Spleen (tissue), 11 donors: ENCODE data around the gene PPFIA2. TPM values are rescaled to one million over a fixed set of nuclear protein-coding genes. Genes with fewer than 3 reads are reported as not detected.

Experiments
- DNase-seq: peaks from one replicate; pipeline ENCODE4 v3.0.0-alpha.2; 2020
- H3K27ac ChIP-seq, 8 donors: fragments of 200-600 bp; sonication (generic) in 7 of 8; 1 replicate in 4 of 8; 2 replicates in 4 of 8; pipeline versions ENCODE4 v1.5.0 to v1.8.0; 2016 to 2021; ENCODE audit warnings: inconsistent platforms in 4 of 8, mild to moderate bottlenecking in 4 of 8, moderate library complexity in 1 of 8
- H3K27me3 ChIP-seq, 7 donors: fragments of 200-600 bp; sonication (generic) in 6 of 7; replicated peaks in 1 of 7; 1 replicate in 4 of 7; 2 replicates in 3 of 7; pipeline versions ENCODE4 v1.5.0 to v1.8.0; 2016 to 2021; ENCODE audit warnings: inconsistent platforms in 3 of 7, mild to moderate bottlenecking in 1 of 7
- H3K36me3 ChIP-seq, 6 donors: fragments of 200-600 bp; sonication (generic) in 5 of 6; 1 replicate in 4 of 6; 2 replicates in 2 of 6; pipeline versions ENCODE4 v1.5.0 to v1.8.0; 2016 to 2021; ENCODE audit warnings: inconsistent platforms in 2 of 6
- H3K4me1 ChIP-seq, 6 donors: fragments of 200-600 bp; sonication (generic) in 5 of 6; 1 replicate in 3 of 6; 2 replicates in 3 of 6; pipeline versions ENCODE4 v1.5.0 to v1.8.0; 2016 to 2021; ENCODE audit warnings: inconsistent platforms in 3 of 6
- H3K4me3 ChIP-seq, 8 donors: fragments of 200-600 bp; sonication (generic) in 7 of 8; 1 replicate in 4 of 8; 2 replicates in 4 of 8; pipeline versions ENCODE4 v1.5.0 to v1.8.0; 2016 to 2021; ENCODE audit warnings: inconsistent platforms in 4 of 8, mild to moderate bottlenecking in 4 of 8, moderate library complexity in 2 of 8
- H3K9me3 ChIP-seq, 8 donors: fragments of 200-600 bp; sonication (generic) in 7 of 8; 1 replicate in 4 of 8; 2 replicates in 4 of 8; pipeline versions ENCODE4 v1.5.0 to v1.8.0; 2016 to 2021; ENCODE audit warnings: inconsistent platforms in 4 of 8
- CTCF ChIP-seq, 11 experiments: fragments of 200-600 bp in 7 of 11; fragments of 450-650 bp in 4 of 11; sonication (generic) in 4 of 11; IDR thresholded peaks in 8 of 11; conservative IDR thresholded peaks in 3 of 11; 1 replicate in 7 of 11; 2 replicates in 4 of 11; pipeline versions ENCODE4 v1.4.0 to v1.8.0; 2016 to 2021; ENCODE audit warnings: antibody characterized with exemption in 11 of 11, inconsistent platforms in 4 of 11, mild to moderate bottlenecking in 1 of 11
- POLR2A ChIP-seq, 3 donors: fragments of 450-650 bp; IDR thresholded peaks; one replicate each; pipeline ENCODE4 v1.5.1; 2017; ENCODE audit warnings: antibody characterized with exemption in 3 of 3, mild to moderate bottlenecking in 1 of 3
- POLR2AphosphoS5 ChIP-seq, 3 donors: sonication (generic); formaldehyde crosslinking; IDR thresholded peaks; one replicate each; pipeline ENCODE4 v1.5.1; 2017; ENCODE audit warnings: antibody characterized with exemption in 3 of 3
- WGBS, 5 donors: extraction: QIAGEN DNeasy Blood & Tissue Kit in 3 of 5; methylation state at CpG; one replicate each; pipeline versions ENCODE4 v1.1.5 to v1.1.7; 2013 to 2018; 5-methylcytosine and 5-hydroxymethylcytosine counted together
- intact Hi-C: fragments of 100-400 bp; cut with DNase I; formaldehyde crosslinking; loops from one replicate; pipeline ENCODE4 v1.15.0; 2023; ENCODE audit warnings: low total_unique reads
- polyA plus RNA-seq, 3 donors: library from polyadenylated mRNA; stranded (reverse); fragments of 200-250 nt; gene quantifications; one replicate each; pipeline ENCODE4 v1.2.1, GENCODE V29; 2013
- total RNA-seq, 7 donors: library from RNA; depleted of rRNA in 3 of 7; stranded (reverse); fragments of >200 nt in 3 of 7; fragmentation: NEBNext Ultra II Directional in 4 of 7; extraction: Animal tissue kit (Norgen Biotek cat#: 25700) in 4 of 7; gene quantifications; one replicate each; pipeline versions ENCODE4 v1.1.0 to v1.2.1, GENCODE V29; 2016 to 2021
- donor health status: healthy with polysubstance abuse.
- donor health status: DM: no; HTN: no; CAD: no; lungs with moderate emphysema.
- donor health status: DM: no; HTN: no; CAD: no.
- donor health status: Bipolar disorder and iron deficiency.
- donor health status: healthy.
- donor health status: DM: no; HTN: no; CAD: no.
- donor health status: DM: yes; HTN: yes; CAD: no.

The PPFIA2 gene
- total and polyA plus RNA-seq, 10 donors = 0.04 to 1.1 (median 0.27) TPM; not detected in 2

GRCh38 chr12:81723361-81723760 lies 35.8 kb downstream of the PPFIA2 start:
- no peak overlapping the region for H3K27ac ChIP-seq
- no peak for DNase-seq
- no peaks in the 10 kb centered on the region for H3K9me3 ChIP-seq
- H3K36me3 ChIP-seq = no peaks in the 10 kb centered on the region
- no peak overlapping the region for H3K4me3 ChIP-seq
- H3K4me1 ChIP-seq = no peaks in the 10 kb centered on the region
- TF ChIP-seq POLR2A (IDR thresholded peaks at IDR 0.05) (no peak), CTCF (IDR thresholded peaks at IDR 0.05 in 8 of 11, conservative IDR thresholded peaks at IDR 0.05 in 3 of 11) (no peak), POLR2AphosphoS5 (IDR thresholded peaks at IDR 0.05) (no peak)
- WGBS, 5 donors = 45 to 58% (median 50%) methylated on average over 1 of the region's 1 CpG
- intact Hi-C loops = no loop called here
- H3K27me3 ChIP-seq = no peaks in the 10 kb centered on the region

- no peaks in the 10 kb centered on the region for H3K9me3 ChIP-seq
- no peaks in the 10 kb centered on the region for H3K27me3 ChIP-seq
- intact Hi-C loops = no loop called here
- no peaks in the 10 kb centered on the region for H3K36me3 ChIP-seq
- TF ChIP-seq POLR2AphosphoS5 (IDR thresholded peaks at IDR 0.05) (no peak), CTCF (IDR thresholded peaks at IDR 0.05 in 8 of 11, conservative IDR thresholded peaks at IDR 0.05 in 3 of 11) (no peak), POLR2A (IDR thresholded peaks at IDR 0.05) (no peak)
- WGBS, 5 donors = 30 to 50% (median 36%) methylated on average over 1 of the region's 1 CpG
- H3K27ac ChIP-seq = no peak overlapping the region
- DNase-seq = no peak
- no peak overlapping the region for H3K4me3 ChIP-seq
- no peaks in the 10 kb centered on the region for H3K4me1 ChIP-seq
Measured at GRCh38 chr12:81722004-81722403, 37.1 kb downstream of the PPFIA2 start.

- H3K36me3 ChIP-seq = no peaks in the 10 kb centered on the region
- H3K9me3 ChIP-seq = no peaks in the 10 kb centered on the region
- no peaks in the 10 kb centered on the region for H3K27me3 ChIP-seq
- intact Hi-C loops = no loop called here
- H3K27ac ChIP-seq = no peak overlapping the region
- no peak for TF ChIP-seq POLR2A (IDR thresholded peaks at IDR 0.05)
- TF ChIP-seq CTCF (IDR thresholded peaks at IDR 0.05 in 8 of 11, conservative IDR thresholded peaks at IDR 0.05 in 3 of 11) = no peak
- no peak for TF ChIP-seq POLR2AphosphoS5 (IDR thresholded peaks at IDR 0.05)
- no peak for DNase-seq
- 43 to 58% (median 51%) methylated on average over 2 of the region's 2 CpGs for WGBS, 5 donors
- H3K4me3 ChIP-seq = no peak overlapping the region
- H3K4me1 ChIP-seq = no peaks in the 10 kb centered on the region
Measured at GRCh38 chr12:81718616-81719015, 40.5 kb downstream of the PPFIA2 start.

- intact Hi-C loops = no loop called here
- TF ChIP-seq CTCF (IDR thresholded peaks at IDR 0.05 in 8 of 11, conservative IDR thresholded peaks at IDR 0.05 in 3 of 11) = no peak
- no peak for TF ChIP-seq POLR2A (IDR thresholded peaks at IDR 0.05)
- TF ChIP-seq POLR2AphosphoS5 (IDR thresholded peaks at IDR 0.05) = no peak
- no peak overlapping the region for H3K4me3 ChIP-seq
- H3K9me3 ChIP-seq = no peaks in the 10 kb centered on the region
- H3K27me3 ChIP-seq = no peaks in the 10 kb centered on the region
- H3K27ac ChIP-seq = no peak overlapping the region
- WGBS, 5 donors = 83 to 93% (median 88%) methylated on average over 3 of the region's 3 CpGs
- DNase-seq = no peak
- no peaks in the 10 kb centered on the region for H3K36me3 ChIP-seq
- H3K4me1 ChIP-seq = no peaks in the 10 kb centered on the region
Measured at GRCh38 chr12:81712536-81712935, 46.6 kb downstream of the PPFIA2 start.
